ENCODE measurements around the gene THRB.

DNA sequence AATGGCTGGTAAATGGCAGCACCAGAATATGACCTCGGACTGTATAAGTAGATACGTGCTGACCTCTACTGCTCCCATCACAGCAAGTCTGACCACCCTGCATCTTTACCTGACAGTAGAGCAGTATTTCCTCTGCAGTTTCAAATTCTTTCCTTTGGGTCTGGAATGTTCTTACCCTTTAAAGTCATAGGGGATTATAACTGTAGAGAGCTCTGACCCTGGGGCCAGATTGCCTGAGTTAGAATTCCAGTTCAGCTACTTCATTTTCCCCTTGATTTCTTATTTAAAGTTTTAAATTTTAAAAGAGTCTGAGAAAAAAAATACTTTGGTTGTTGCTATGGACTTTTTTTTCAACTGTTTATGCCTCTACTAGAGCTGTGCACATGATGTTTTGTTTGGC lies 311.9 kb downstream of the THRB start:
- no peak for TF ChIP-seq POLR2A (IDR thresholded peaks at IDR 0.05)
- TF ChIP-seq, protein P1, sequence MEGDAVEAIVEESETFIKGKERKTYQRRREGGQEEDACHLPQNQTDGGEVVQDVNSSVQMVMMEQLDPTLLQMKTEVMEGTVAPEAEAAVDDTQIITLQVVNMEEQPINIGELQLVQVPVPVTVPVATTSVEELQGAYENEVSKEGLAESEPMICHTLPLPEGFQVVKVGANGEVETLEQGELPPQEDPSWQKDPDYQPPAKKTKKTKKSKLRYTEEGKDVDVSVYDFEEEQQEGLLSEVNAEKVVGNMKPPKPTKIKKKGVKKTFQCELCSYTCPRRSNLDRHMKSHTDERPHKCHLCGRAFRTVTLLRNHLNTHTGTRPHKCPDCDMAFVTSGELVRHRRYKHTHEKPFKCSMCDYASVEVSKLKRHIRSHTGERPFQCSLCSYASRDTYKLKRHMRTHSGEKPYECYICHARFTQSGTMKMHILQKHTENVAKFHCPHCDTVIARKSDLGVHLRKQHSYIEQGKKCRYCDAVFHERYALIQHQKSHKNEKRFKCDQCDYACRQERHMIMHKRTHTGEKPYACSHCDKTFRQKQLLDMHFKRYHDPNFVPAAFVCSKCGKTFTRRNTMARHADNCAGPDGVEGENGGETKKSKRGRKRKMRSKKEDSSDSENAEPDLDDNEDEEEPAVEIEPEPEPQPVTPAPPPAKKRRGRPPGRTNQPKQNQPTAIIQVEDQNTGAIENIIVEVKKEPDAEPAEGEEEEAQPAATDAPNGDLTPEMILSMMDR (IDR thresholded peaks at IDR 0.05) = no peak
